Gastroesophageal sphincter (tissue), 4 donors: ENCODE measurements around the gene SH3PXD2B. TPM values are rescaled to one million over a fixed set of nuclear protein-coding genes. Genes with fewer than 3 reads are reported as not detected.

ENCODE experiments used
- ATAC-seq: fragments of 150-250 bp; one replicate; pipeline ENCODE4 v1.9.1; 2016; ENCODE audit warnings: mild to moderate bottlenecking, moderate library complexity
- H3K27ac ChIP-seq, 4 donors: fragments of 200-600 bp; sonication (generic) in 3 of 4; 1 replicate in 3 of 4; 2 replicates in 1 of 4; pipeline ENCODE4 v1.5.1; 2016 to 2019
- H3K27me3 ChIP-seq: fragments of 200-600 bp; sonication (generic); one replicate; pipeline ENCODE4 v1.5.1; 2019
- H3K36me3 ChIP-seq, 2 donors: fragments of 200-600 bp; sonication (generic); one replicate each; pipeline ENCODE4 v1.5.1; 2019; ENCODE audit warnings: control low read depth in 1 of 2
- H3K4me1 ChIP-seq, 3 donors: fragments of 200-600 bp; sonication (generic); 1 replicate in 2 of 3; 2 replicates in 1 of 3; pipeline ENCODE4 v1.5.1; 2016 to 2019; ENCODE audit warnings: control low read depth in 2 of 3
- H3K4me3 ChIP-seq, 2 donors: fragments of 200-600 bp; sonication (generic); one replicate each; pipeline ENCODE4 v1.5.1; 2019; ENCODE audit warnings: mild to moderate bottlenecking in 1 of 2, moderate library complexity in 1 of 2
- H3K9me3 ChIP-seq, 3 donors: fragments of 200-600 bp; sonication (generic); one replicate each; pipeline ENCODE4 v1.5.1; 2017 to 2019; ENCODE audit warnings: control low read depth in 2 of 3
- CTCF ChIP-seq, 4 experiments: fragments of 200-600 bp in 2 of 4; fragments of 450-650 bp in 2 of 4; sonication (generic) in 1 of 4; IDR thresholded peaks; one replicate each; pipeline ENCODE4 v1.5.1; 2017 to 2019; ENCODE audit warnings: antibody characterized with exemption in 4 of 4, mild to moderate bottlenecking in 2 of 4, moderate library complexity in 2 of 4
- EP300 ChIP-seq: sonication (generic); formaldehyde crosslinking; IDR thresholded peaks from one replicate; pipeline ENCODE4 v1.6.1; 2017; ENCODE audit warnings: antibody characterized with exemption, mild to moderate bottlenecking
- POLR2A ChIP-seq, 2 donors: fragments of 450-650 bp; IDR thresholded peaks; one replicate each; pipeline ENCODE4 v1.6.1; 2017; ENCODE audit warnings: antibody characterized with exemption in 2 of 2, mild to moderate bottlenecking in 2 of 2, moderate library complexity in 1 of 2
- POLR2AphosphoS5 ChIP-seq: sonication (generic); formaldehyde crosslinking; IDR thresholded peaks from one replicate; pipeline ENCODE4 v1.6.1; 2017; ENCODE audit warnings: antibody characterized with exemption
- whole genome bisulfite sequencing, 2 donors: methylation state at CpG; one replicate each; pipeline ENCODE4 v1.1.5; 2018; ENCODE audit warnings: low coverage in 1 of 2; 5-methylcytosine and 5-hydroxymethylcytosine counted together
- total RNA-seq, 4 donors: library from RNA; depleted of rRNA; stranded (reverse); fragments of >200 nt; gene quantifications; one replicate each; pipeline ENCODE4 v1.1.0, GENCODE V29; 2016

The SH3PXD2B gene
- total RNA-seq, 4 donors from 2014 or later, result 40.2 to 80.9 (median 56.0) TPM

- Histone ChIP-seq H3K27ac (no peak overlapping the region), H3K27me3 (no peaks in the 10 kb centered on the region), H3K4me3 (no peak overlapping the region), H3K9me3 (no peaks in the 10 kb centered on the region), H3K4me1 (peaks cover 0 to 8% (median 0%) of the 10 kb centered on the region in 3 donors), H3K36me3 (peaks cover 0 to 91% of the 10 kb centered on the region in 2 donors)
- ATAC-seq, result no peak
- no peak for TF ChIP-seq CTCF (IDR thresholded peaks at IDR 0.05)
- no peak for TF ChIP-seq EP300
- TF ChIP-seq POLR2AphosphoS5, result no peak
- no peak for TF ChIP-seq POLR2A (IDR thresholded peaks at IDR 0.05)
- 50 to 100% methylated on average over 2 of the region's 2 CpGs for WGBS, 2 donors
These were observed 64.7 kb downstream of the SH3PXD2B start for GRCh38 chr5:172389578-172390112.

GRCh38 chr5:172388246-172388733 lies 66.0 kb downstream of the SH3PXD2B start:
- H3K27me3 ChIP-seq, result no peaks in the 10 kb centered on the region
- TF ChIP-seq EP300, result no peak
- no peak for TF ChIP-seq POLR2AphosphoS5
- no peak for TF ChIP-seq CTCF (IDR thresholded peaks at IDR 0.05)
- no peak for TF ChIP-seq POLR2A (IDR thresholded peaks at IDR 0.05)
- H3K4me3 ChIP-seq, result no peak overlapping the region
- WGBS, 2 donors, result 64 to 69% methylated on average over 2 of the region's 2 CpGs
- no peak for ATAC-seq
- peaks cover 0 to 90% of the 10 kb centered on the region in 2 donors for H3K36me3 ChIP-seq
- no peak overlapping the region for H3K27ac ChIP-seq
- H3K4me1 ChIP-seq, result peaks cover 0 to 13% (median 0%) of the 10 kb centered on the region in 3 donors
- no peaks in the 10 kb centered on the region for H3K9me3 ChIP-seq

- Histone ChIP-seq H3K4me3 (no peak overlapping the region), H3K27ac (no peak overlapping the region), H3K36me3 (peaks cover 0 to 89% of the 10 kb centered on the region in 2 donors), H3K4me1 (peaks cover 0 to 33% (median 0%) of the 10 kb centered on the region in 3 donors), H3K27me3 (no peaks in the 10 kb centered on the region), H3K9me3 (no peaks in the 10 kb centered on the region)
- 65 to 78% methylated on average over 2 to 3 of the region's 5 CpGs for WGBS, 2 donors
- TF ChIP-seq EP300, result no peak
- TF ChIP-seq POLR2A (IDR thresholded peaks at IDR 0.05), result no peak
- TF ChIP-seq CTCF (IDR thresholded peaks at IDR 0.05), result no peak
- TF ChIP-seq POLR2AphosphoS5, result no peak
- ATAC-seq, result no peak
These were observed 68.6 kb downstream of the SH3PXD2B start for GRCh38 chr5:172385707-172386106.

GRCh38 chr5:172385010-172385563 lies 69.2 kb downstream of the SH3PXD2B start:
- no peak for ATAC-seq
- no peak for TF ChIP-seq CTCF (IDR thresholded peaks at IDR 0.05)
- TF ChIP-seq EP300, result no peak
- TF ChIP-seq POLR2AphosphoS5, result no peak
- TF ChIP-seq POLR2A (IDR thresholded peaks at IDR 0.05), result no peak
- no peaks in the 10 kb centered on the region for H3K9me3 ChIP-seq
- H3K4me1 ChIP-seq, result peaks cover 0 to 39% (median 0%) of the 10 kb centered on the region in 3 donors
- no peaks in the 10 kb centered on the region for H3K27me3 ChIP-seq
- peaks cover 0 to 88% of the 10 kb centered on the region in 2 donors for H3K36me3 ChIP-seq
- WGBS, 2 donors, result 100% methylated on average over 1 of the region's 5 CpGs
- no peak overlapping the region for H3K27ac ChIP-seq
- no peak overlapping the region for H3K4me3 ChIP-seq
